Spleen (tissue), 7 donors: ENCODE measurements around the gene IVNS1ABP.

Experiments used
- CTCF ChIP-seq, 11 experiments: fragments of 200-600 bp in 7 of 11; fragments of 450-650 bp in 4 of 11; sonication (generic) in 4 of 11; IDR thresholded peaks in 8 of 11; conservative IDR thresholded peaks in 3 of 11; 1 replicate in 7 of 11; 2 replicates in 4 of 11; pipeline versions ENCODE4 v1.4.0 to v1.8.0; 2016 to 2021; ENCODE audit warnings: antibody characterized with exemption in 11 of 11, inconsistent platforms in 4 of 11, mild to moderate bottlenecking in 1 of 11
- POLR2A ChIP-seq, 3 donors: fragments of 450-650 bp; IDR thresholded peaks; one replicate each; pipeline ENCODE4 v1.5.1; 2017; ENCODE audit warnings: antibody characterized with exemption in 3 of 3, mild to moderate bottlenecking in 1 of 3
- POLR2AphosphoS5 ChIP-seq, 3 donors: sonication (generic); formaldehyde crosslinking; IDR thresholded peaks; one replicate each; pipeline ENCODE4 v1.5.1; 2017; ENCODE audit warnings: antibody characterized with exemption in 3 of 3
- donor health status: DM: no; HTN: no; CAD: no; lungs with moderate emphysema.
- donor health status: DM: no; HTN: no; CAD: no.
- donor health status: DM: no; HTN: no; CAD: no.

DNA sequence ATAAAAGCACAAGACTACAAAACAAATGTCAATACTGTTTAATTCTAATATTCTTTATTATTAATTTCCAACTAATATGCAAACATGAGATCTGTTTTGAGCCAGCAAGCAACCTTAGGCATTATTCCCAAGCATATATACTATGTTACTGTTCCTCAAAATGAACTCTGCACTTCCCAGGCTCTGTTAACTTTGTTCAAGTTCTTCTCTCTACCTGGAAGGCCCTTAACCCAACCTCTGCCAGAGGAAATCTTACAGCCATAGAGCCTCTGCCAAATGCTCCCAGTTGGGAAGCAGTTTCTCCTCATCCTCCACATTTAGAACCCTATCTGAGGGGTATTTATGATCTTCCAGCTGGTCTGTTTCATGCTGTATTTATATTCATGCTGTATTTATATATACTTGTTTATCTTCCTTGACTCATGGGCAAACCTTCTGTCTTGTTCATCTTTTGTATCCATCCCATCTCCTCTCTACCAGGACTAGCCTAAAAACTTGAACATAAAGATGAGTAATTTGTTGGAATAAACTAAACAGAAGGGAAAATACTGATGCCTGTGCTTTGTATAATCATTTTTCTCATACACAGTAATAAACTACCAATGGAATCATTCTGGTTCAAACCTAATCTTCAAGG, 5.3 kb downstream of the IVNS1ABP start:
- TF ChIP-seq POLR2AphosphoS5 (IDR thresholded peaks at IDR 0.05) (no peak), CTCF (IDR thresholded peaks at IDR 0.05 in 8 of 11, conservative IDR thresholded peaks at IDR 0.05 in 3 of 11) (no peak), POLR2A (IDR thresholded peaks at IDR 0.05) (no peak)
